Colonic mucosa (tissue), 4 donors: ENCODE results near the gene ASTL. TPM values are rescaled to one million over a fixed set of nuclear protein-coding genes. Genes with fewer than 3 reads are reported as not detected.

ENCODE experiments used
- DNase-seq: peaks from one replicate; pipeline ENCODE4 v3.0.0-alpha.2; 2020
- H3K27ac ChIP-seq: fragments of 200-600 bp; one replicate; pipeline ENCODE4 v1.8.0; 2021
- H3K27me3 ChIP-seq: fragments of 200-600 bp; one replicate; pipeline ENCODE4 v1.8.0; 2021
- H3K36me3 ChIP-seq: fragments of 200-600 bp; one replicate; pipeline ENCODE4 v1.8.0; 2021
- H3K4me1 ChIP-seq: fragments of 200-600 bp; one replicate; pipeline ENCODE4 v1.8.0; 2021; ENCODE audit warnings: mild to moderate bottlenecking
- H3K4me3 ChIP-seq: fragments of 200-600 bp; one replicate; pipeline ENCODE4 v1.8.0; 2021
- H3K9ac ChIP-seq, 2 donors: one replicate each; pipeline ENCODE4 v1.7.0; 2013; ENCODE audit warnings: control low read depth in 2 of 2, low read depth in 2 of 2, low read length in 2 of 2
- H3K9me3 ChIP-seq: fragments of 200-600 bp; one replicate; pipeline ENCODE4 v1.8.0; 2021
- CTCF ChIP-seq: fragments of 200-600 bp; IDR thresholded peaks from one replicate; pipeline ENCODE4 v1.8.0; 2022; ENCODE audit warnings: antibody characterized with exemption, mild to moderate bottlenecking
- intact Hi-C: fragments of 100-400 bp; cut with DNase I; formaldehyde crosslinking; loops from one replicate; pipeline ENCODE4 v1.14.1; 2022
- total RNA-seq, 2 donors: library from RNA; stranded (reverse); fragmentation: NEBNext Ultra II Directional in 1 of 2; extraction: Animal tissue kit (Norgen Biotek cat#: 25700) in 1 of 2; gene quantifications; one replicate each; pipeline ENCODE4 v1.2.1, GENCODE V29; 2021
- donor health status: healthy.
- donor health status: DM: no; HTN: no; CAD: no.
- donor health status: DM: no; HTN: no; CAD: no.

The ASTL gene
- total RNA-seq, 2 donors from 2014 or later = 0.82 TPM; not detected in 1

GRCh38 chr2:96108541-96109360 lies 29.6 kb downstream of the ASTL start:
- Histone ChIP-seq H3K36me3 (no peaks in the 10 kb centered on the region), H3K9ac (no peak overlapping the region), H3K9me3 (no peaks in the 10 kb centered on the region), H3K27me3 (no peaks in the 10 kb centered on the region), H3K27ac (no peak overlapping the region), H3K4me1 (no peaks in the 10 kb centered on the region), H3K4me3 (no peak overlapping the region)
- intact Hi-C loops = no loop called here
- no peak for DNase-seq
- no peak for TF ChIP-seq CTCF

DNA sequence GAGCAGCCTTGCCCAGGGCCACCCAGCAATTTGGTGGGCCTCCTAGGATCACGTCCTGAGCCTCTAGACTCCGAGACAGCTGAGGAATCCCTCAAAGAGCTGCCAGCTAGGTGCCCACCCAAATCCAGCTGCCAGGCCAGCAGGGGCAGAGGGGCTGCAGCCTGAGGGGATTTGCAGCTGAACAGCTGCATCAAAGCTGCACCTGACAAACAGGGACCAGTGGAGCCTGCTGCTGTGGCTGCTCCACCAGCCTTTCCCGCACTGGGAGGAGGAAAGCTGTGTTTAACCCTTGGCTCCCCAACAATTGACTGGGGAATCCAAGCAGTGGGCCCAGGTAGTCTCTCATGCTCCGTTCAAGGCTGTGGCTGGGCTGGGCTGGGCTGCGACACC lies 30.2 kb downstream of the ASTL start:
- no peak for TF ChIP-seq CTCF
- no peak for DNase-seq
- no peak overlapping the region for H3K9ac ChIP-seq
- no peaks in the 10 kb centered on the region for H3K27me3 ChIP-seq
- H3K9me3 ChIP-seq = no peaks in the 10 kb centered on the region
- no peak overlapping the region for H3K27ac ChIP-seq
- no peaks in the 10 kb centered on the region for H3K4me1 ChIP-seq
- intact Hi-C loops = no loop called here
- H3K36me3 ChIP-seq = no peaks in the 10 kb centered on the region
- no peak overlapping the region for H3K4me3 ChIP-seq

DNA sequence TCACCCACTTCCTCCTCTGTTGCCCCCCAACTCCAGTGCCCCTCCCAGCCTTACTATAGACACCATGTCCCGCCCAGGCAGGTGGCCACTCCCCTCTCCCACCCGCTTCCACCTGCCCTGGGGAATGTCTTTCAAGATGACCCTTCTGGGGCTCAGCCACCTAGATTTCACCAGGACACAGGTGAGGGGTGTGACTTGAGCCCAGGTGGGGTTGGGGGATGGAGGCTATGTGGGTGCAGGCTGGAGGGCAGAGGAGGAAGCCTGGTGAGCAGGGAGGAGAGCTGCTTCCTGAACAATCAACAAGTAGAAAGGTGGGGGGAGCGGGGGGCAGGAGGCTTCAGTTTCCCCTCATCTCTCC lies 30.6 kb downstream of the ASTL start:
- H3K4me3 ChIP-seq = no peak overlapping the region
- intact Hi-C loops = no loop called here
- H3K4me1 ChIP-seq = no peaks in the 10 kb centered on the region
- no peak overlapping the region for H3K9ac ChIP-seq
- H3K27ac ChIP-seq = no peak overlapping the region
- no peaks in the 10 kb centered on the region for H3K27me3 ChIP-seq
- no peak for TF ChIP-seq CTCF
- no peaks in the 10 kb centered on the region for H3K36me3 ChIP-seq
- H3K9me3 ChIP-seq = no peaks in the 10 kb centered on the region
- DNase-seq = no peak

DNA sequence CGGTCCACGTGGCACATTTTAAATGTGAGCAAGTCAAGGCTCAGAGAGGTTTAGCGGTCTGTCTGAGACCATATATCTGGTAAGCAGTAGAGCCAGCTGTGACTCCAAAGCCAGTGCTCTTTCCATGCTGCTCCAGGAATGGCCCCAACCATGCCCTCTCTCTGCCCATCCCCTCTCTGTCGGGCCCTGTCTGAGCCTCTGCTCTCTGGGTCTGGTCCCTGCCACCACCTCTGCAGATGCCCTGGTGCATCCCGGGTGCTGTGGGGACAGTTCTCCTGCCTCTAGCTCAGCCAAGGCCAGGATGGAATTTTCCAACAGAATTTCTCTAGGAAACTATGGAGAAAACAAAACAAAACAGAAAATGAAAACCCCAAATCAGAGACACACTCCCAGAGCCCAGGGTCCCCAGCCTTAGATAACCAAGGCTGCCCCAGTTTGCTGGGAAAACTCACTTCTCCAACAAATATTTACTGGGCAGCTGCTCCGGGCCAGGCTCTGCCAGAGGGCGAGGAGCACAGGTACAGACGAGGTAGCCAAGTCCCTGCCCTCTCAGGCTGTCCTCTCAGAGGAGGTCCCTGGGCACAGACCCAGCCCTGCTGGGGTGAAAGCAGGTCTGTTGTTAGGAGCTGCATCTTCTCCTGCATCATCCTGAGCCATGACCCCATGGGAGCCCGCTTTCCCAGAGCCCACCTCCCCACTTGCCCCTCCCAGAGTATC lies 31.2 kb downstream of the ASTL start:
- Histone ChIP-seq H3K27me3 (no peaks in the 10 kb centered on the region), H3K9ac (no peak overlapping the region), H3K27ac (no peak overlapping the region), H3K4me1 (no peaks in the 10 kb centered on the region), H3K36me3 (no peaks in the 10 kb centered on the region), H3K4me3 (no peak overlapping the region), H3K9me3 (no peaks in the 10 kb centered on the region)
- DNase-seq = no peak
- intact Hi-C loops = no loop called here
- TF ChIP-seq CTCF = no peak

GRCh38 chr2:96105994-96106715 lies 32.1 kb downstream of the ASTL start:
- no peak overlapping the region for H3K4me3 ChIP-seq
- no peaks in the 10 kb centered on the region for H3K4me1 ChIP-seq
- intact Hi-C loops = no loop called here
- H3K27ac ChIP-seq = no peak overlapping the region
- H3K9ac ChIP-seq = no peak overlapping the region
- no peaks in the 10 kb centered on the region for H3K27me3 ChIP-seq
- H3K36me3 ChIP-seq = no peaks in the 10 kb centered on the region
- DNase-seq = no peak
- no peak for TF ChIP-seq CTCF
- no peaks in the 10 kb centered on the region for H3K9me3 ChIP-seq
